ENCODE data around the gene FHIT. TPM values are rescaled to one million over a fixed set of nuclear protein-coding genes. Genes with fewer than 3 reads are reported as not detected.

The FHIT gene
- total RNA-seq, 2 experiments from 2014 or later = 86.0 to 90.6 TPM

DNA sequence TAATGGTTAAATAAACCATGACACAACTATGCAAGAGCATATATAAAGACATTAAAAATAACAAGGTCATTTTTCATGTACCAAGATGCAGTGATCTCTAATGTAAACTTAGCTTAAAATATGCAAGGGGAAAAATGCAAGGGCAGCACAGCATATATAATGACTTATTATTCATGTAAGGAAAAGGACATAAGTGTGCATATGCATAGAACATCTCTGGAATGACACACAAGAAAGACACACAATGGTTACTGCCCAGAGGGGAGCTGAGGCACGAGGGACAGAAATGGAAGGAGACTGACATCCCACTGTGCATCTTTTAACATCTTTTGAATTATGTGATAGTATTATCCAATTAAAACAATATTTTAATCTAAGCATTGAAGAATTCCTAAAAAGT is 79.0 kb downstream of the FHIT start:
- H3K4me1 ChIP-seq (ENCODE audit: insufficient read depth, low read length) = no peaks in the 10 kb centered on the region
- H3K36me3 ChIP-seq (ENCODE audit: insufficient read depth, low read length) = no peaks in the 10 kb centered on the region
- H3K27me3 Mint-ChIP-seq = no peaks in the 10 kb centered on the region
- no peaks in the 10 kb centered on the region for H3K36me3 Mint-ChIP-seq (ENCODE audit: low read depth)
- no peak for TF ChIP-seq CTCF (IDR thresholded peaks at IDR 0.05)
- DNase-seq (no peak), ATAC-seq (ENCODE audit: poor library complexity) (no peak)
- CTCF ChIA-PET = interaction anchor here (0.5 kb wide), 1 partner anchor 1314 kb away, joined by 3 read pairs; no protein-coding TSS in a partner anchor
- POLR2A ChIA-PET = no interaction called here
- no peak overlapping the region for H3K4me3 ChIP-seq (ENCODE audit: low read length)
- H3K4me1 Mint-ChIP-seq (ENCODE audit: low read depth) = no peaks in the 10 kb centered on the region
- no peaks in the 10 kb centered on the region for H3K9me3 Mint-ChIP-seq
- no peaks in the 10 kb centered on the region for H3K27me3 ChIP-seq (ENCODE audit: control insufficient read depth in 1 of 2, insufficient read depth in 2 of 2, low read length in 2 of 2)
- no peak overlapping the region for H3K27ac ChIP-seq (ENCODE audit: low read depth in 1 of 2, low read length in 2 of 2)
- H3K4me3 Mint-ChIP-seq = no peak overlapping the region
- intact Hi-C loops (cut with DNase I, micrococcal nuclease) = no loop called here
- no peaks in the 10 kb centered on the region for H3K9me3 ChIP-seq (ENCODE audit: control insufficient read depth in 1 of 2, insufficient read depth in 1 of 2, low read length in 2 of 2)
- no peak overlapping the region for H3K27ac Mint-ChIP-seq

GRCh38 chr3:61169621-61170251 is 81.5 kb downstream of the FHIT start:
- H3K27ac Mint-ChIP-seq = no peak overlapping the region
- DNase-seq = no peak
- no peak overlapping the region for H3K4me3 Mint-ChIP-seq
- Histone ChIP-seq H3K9me3 (ENCODE audit: control insufficient read depth in 1 of 2, insufficient read depth in 1 of 2, low read length in 2 of 2) (peaks cover 0 to 3% of the 10 kb centered on the region in 2 experiments), H3K27me3 (ENCODE audit: control insufficient read depth in 1 of 2, insufficient read depth in 2 of 2, low read length in 2 of 2) (no peaks in the 10 kb centered on the region), H3K36me3 (ENCODE audit: insufficient read depth, low read length) (no peaks in the 10 kb centered on the region), H3K4me3 (ENCODE audit: low read length) (no peak overlapping the region), H3K4me1 (ENCODE audit: insufficient read depth, low read length) (no peaks in the 10 kb centered on the region), H3K27ac (ENCODE audit: low read depth in 1 of 2, low read length in 2 of 2) (no peak overlapping the region)
- peaks cover 7% of the 10 kb centered on the region for H3K9me3 Mint-ChIP-seq
- CTCF ChIA-PET = no interaction called here
- ATAC-seq (ENCODE audit: poor library complexity) = no peak
- H3K36me3 Mint-ChIP-seq (ENCODE audit: low read depth) = peaks cover 17% of the 10 kb centered on the region
- no peak for TF ChIP-seq CTCF (IDR thresholded peaks at IDR 0.05)
- intact Hi-C loops (cut with DNase I, micrococcal nuclease) = no loop called here
- POLR2A ChIA-PET = no interaction called here
- no peaks in the 10 kb centered on the region for H3K4me1 Mint-ChIP-seq (ENCODE audit: low read depth)
- no peaks in the 10 kb centered on the region for H3K27me3 Mint-ChIP-seq

DNA sequence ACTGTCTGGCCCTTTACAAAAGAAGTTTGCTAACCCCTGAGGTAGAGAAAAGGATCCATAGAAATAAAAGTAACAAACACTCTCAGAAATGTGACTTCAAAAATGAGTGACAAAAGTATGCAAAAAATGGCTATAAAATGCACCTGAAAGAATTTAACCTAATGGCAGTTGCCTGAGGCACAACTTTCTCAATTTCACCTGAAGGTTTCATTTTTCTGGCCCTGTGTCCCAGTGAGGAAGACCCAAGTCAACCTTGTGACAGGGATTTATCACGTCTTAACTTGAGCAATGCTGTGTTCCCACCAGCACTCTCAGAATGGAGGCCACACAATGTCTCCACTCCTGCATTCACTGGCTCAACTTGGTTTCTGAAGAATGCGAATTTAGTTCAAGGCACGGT is 83.0 kb downstream of the FHIT start:
- no peak overlapping the region for H3K27ac Mint-ChIP-seq
- H3K4me1 ChIP-seq (ENCODE audit: insufficient read depth, low read length) = no peaks in the 10 kb centered on the region
- intact Hi-C loops (cut with DNase I, micrococcal nuclease) = no loop called here
- DNase-seq (no peak), ATAC-seq (ENCODE audit: poor library complexity) (no peak)
- H3K9me3 Mint-ChIP-seq = peaks cover 7% of the 10 kb centered on the region
- ChIA-PET CTCF (no interaction called here), POLR2A (no interaction called here)
- H3K4me1 Mint-ChIP-seq (ENCODE audit: low read depth) = no peaks in the 10 kb centered on the region
- no peak for TF ChIP-seq CTCF (IDR thresholded peaks at IDR 0.05)
- no peak overlapping the region for H3K4me3 ChIP-seq (ENCODE audit: low read length)
- no peaks in the 10 kb centered on the region for H3K36me3 ChIP-seq (ENCODE audit: insufficient read depth, low read length)
- H3K9me3 ChIP-seq (ENCODE audit: control insufficient read depth in 1 of 2, insufficient read depth in 1 of 2, low read length in 2 of 2) = peaks cover 0 to 3% of the 10 kb centered on the region in 2 experiments
- no peak overlapping the region for H3K4me3 Mint-ChIP-seq
- peaks cover 23% of the 10 kb centered on the region for H3K36me3 Mint-ChIP-seq (ENCODE audit: low read depth)
- no peak overlapping the region for H3K27ac ChIP-seq (ENCODE audit: low read depth in 1 of 2, low read length in 2 of 2)
- no peaks in the 10 kb centered on the region for H3K27me3 ChIP-seq (ENCODE audit: control insufficient read depth in 1 of 2, insufficient read depth in 2 of 2, low read length in 2 of 2)
- H3K27me3 Mint-ChIP-seq = no peaks in the 10 kb centered on the region

Measured in CD4-positive, alpha-beta T cell (primary cell).